Body of pancreas (tissue), 4 donors: ENCODE results near the gene RNF2. TPM values are rescaled to one million over a fixed set of nuclear protein-coding genes. Genes with fewer than 3 reads are reported as not detected.

ENCODE experiments used
- ATAC-seq: fragments of 150-250 bp; one replicate; pipeline ENCODE4 v1.9.1; 2016
- DNase-seq, 4 donors: peaks; one replicate each; pipeline ENCODE4 v3.0.0-alpha.2; 2019
- H3K27ac ChIP-seq, 4 donors: fragments of 200-600 bp; sonication (generic); 1 replicate in 3 of 4; 2 replicates in 1 of 4; pipeline versions ENCODE4 v1.5.1 to v1.6.1; 2016 to 2019; ENCODE audit warnings: mild to moderate bottlenecking in 1 of 4, mixed read lengths in 1 of 4, moderate library complexity in 1 of 4
- H3K27me3 ChIP-seq, 2 donors: fragments of 200-600 bp; sonication (generic); one replicate each; pipeline ENCODE4 v1.6.0; 2016; ENCODE audit warnings: mild to moderate bottlenecking in 1 of 2
- H3K36me3 ChIP-seq, 2 donors: fragments of 200-600 bp; sonication (generic); replicated peaks in 1 of 2; 2 replicates each; pipeline ENCODE4 v1.5.1; 2016; ENCODE audit warnings: low read depth in 2 of 2; ENCODE audit not compliant: insufficient read depth in 1 of 2
- H3K4me1 ChIP-seq: fragments of 200-600 bp; sonication (generic); one replicate; pipeline ENCODE4 v1.6.0; 2016
- H3K4me3 ChIP-seq, 2 donors: fragments of 200-600 bp; sonication (generic); 1 replicate in 1 of 2; 2 replicates in 1 of 2; pipeline ENCODE4 v1.5.1; 2016 to 2019
- H3K9me3 ChIP-seq, 3 donors: fragments of 200-600 bp; sonication (generic); 1 replicate in 2 of 3; 2 replicates in 1 of 3; pipeline ENCODE4 v1.5.1; 2016
- CTCF ChIP-seq, 7 experiments: fragments of 450-650 bp in 4 of 7; fragments of 200-600 bp in 3 of 7; sonication (generic) in 3 of 7; IDR thresholded peaks; one replicate each; pipeline ENCODE4 v1.5.1; 2016 to 2019; ENCODE audit warnings: antibody characterized with exemption in 7 of 7
- POLR2A ChIP-seq, 3 donors: fragments of 450-650 bp; IDR thresholded peaks; one replicate each; pipeline ENCODE4 v1.6.1; 2016; ENCODE audit warnings: antibody characterized with exemption in 3 of 3, mild to moderate bottlenecking in 2 of 3
- WGBS, 2 donors: methylation state at CpG; one replicate each; pipeline ENCODE4 v1.1.5; 2017; 5-methylcytosine and 5-hydroxymethylcytosine counted together
- intact Hi-C: fragments of 100-400 bp; cut with DNase I; formaldehyde crosslinking; loops from one replicate; pipeline ENCODE4 v1.15.1; 2023
- total RNA-seq, 2 donors: library from RNA; depleted of rRNA; stranded (reverse); fragments of >200 nt; gene quantifications; one replicate each; pipeline ENCODE4 v1.1.0, GENCODE V29; 2016

RNF2 gene
- total RNA-seq, 2 donors from 2014 or later, result 9.9 TPM

GRCh38 chr1:185045814-185046492, 595 bp downstream of the RNF2 start:
- peak; percentile 27 to 44 (median 30) for DNase-seq
- intact Hi-C loops, result no loop called here
- 0% methylated on average over 21 to 51 of the region's 52 CpGs for WGBS, 2 donors

GRCh38 chr1:185046668-185047067, 1.3 kb downstream of the RNF2 start:
- Histone ChIP-seq H3K27ac (no peak overlapping the region), H3K36me3 (no peaks in the 10 kb centered on the region), H3K4me1 (peaks cover 19% of the 10 kb centered on the region), H3K9me3 (no peaks in the 10 kb centered on the region), H3K4me3 (no peak overlapping the region), H3K27me3 (no peaks in the 10 kb centered on the region)
- TF ChIP-seq POLR2A (IDR thresholded peaks at IDR 0.05), result no peak
- TF ChIP-seq CTCF (IDR thresholded peaks at IDR 0.05), result no peak
- WGBS, 2 donors, result 0 to 2% methylated on average over 5 of the region's 5 CpGs
- intact Hi-C loops, result no loop called here
- no peak for DNase-seq
- ATAC-seq, result no peak

More at GRCh38 chr1:185045814-185046492, 595 bp downstream of the RNF2 start:
- Histone ChIP-seq H3K36me3 (no peaks in the 10 kb centered on the region), H3K4me3 (peak overlapping the region; percentile 59 to 82), H3K4me1 (peaks cover 19% of the 10 kb centered on the region), H3K27me3 (no peaks in the 10 kb centered on the region), H3K9me3 (no peaks in the 10 kb centered on the region), H3K27ac (peak overlapping the region; percentile 55 to 91 (median 88))
- TF ChIP-seq POLR2A (IDR thresholded peaks at IDR 0.05) (no peak), CTCF (IDR thresholded peaks at IDR 0.05) (no peak)
- peak; percentile 55 for ATAC-seq

GRCh38 chr1:185049670-185050069, 4.3 kb downstream of the RNF2 start:
- intact Hi-C loops, result no loop called here
- ATAC-seq, result no peak
- TF ChIP-seq CTCF (IDR thresholded peaks at IDR 0.05) (no peak), POLR2A (IDR thresholded peaks at IDR 0.05) (no peak)

GRCh38 chr1:185050823-185051451, 5.6 kb downstream of the RNF2 start:
- Histone ChIP-seq H3K4me1 (peaks cover 19% of the 10 kb centered on the region), H3K27ac (no peak overlapping the region), H3K4me3 (no peak overlapping the region), H3K36me3 (no peaks in the 10 kb centered on the region), H3K27me3 (no peaks in the 10 kb centered on the region), H3K9me3 (no peaks in the 10 kb centered on the region)
- intact Hi-C loops, result no loop called here
- ATAC-seq (no peak), DNase-seq (no peak)
- 60 to 74% methylated on average over 5 of the region's 5 CpGs for WGBS, 2 donors
- no peak for TF ChIP-seq POLR2A (IDR thresholded peaks at IDR 0.05)
- no peak for TF ChIP-seq CTCF (IDR thresholded peaks at IDR 0.05)

More at GRCh38 chr1:185049670-185050069, 4.3 kb downstream of the RNF2 start:
- Histone ChIP-seq H3K27ac (no peak overlapping the region), H3K4me1 (peaks cover 19% of the 10 kb centered on the region), H3K27me3 (no peaks in the 10 kb centered on the region), H3K36me3 (no peaks in the 10 kb centered on the region), H3K4me3 (no peak overlapping the region), H3K9me3 (no peaks in the 10 kb centered on the region)
- DNase-seq, result no peak
- 90 to 93% methylated on average over 3 of the region's 3 CpGs for WGBS, 2 donors
